H1 (cell line): ENCODE results near the gene CWC15. TPM values are rescaled to one million over a fixed set of nuclear protein-coding genes. Genes with fewer than 3 reads are reported as not detected.

ENCODE experiments used
- CBX5 ChIP-seq: fragments of 300-800, 300-1000 bp; sonication (generic); IDR thresholded peaks from 2 replicates; pipeline ENCODE4 v1.7.1; 2016; ENCODE audit warnings: antibody characterized with exemption, low read length, low read depth
- CHD1 ChIP-seq: IDR thresholded peaks from 2 replicates; pipeline ENCODE4 v1.6.1; 2012; ENCODE audit warnings: low read depth, low read length, improper control_type of control experiment
- CHD7 ChIP-seq: fragments of 300-600 bp; sonication (generic); IDR thresholded peaks from 2 replicates; pipeline ENCODE4 v1.7.1; 2012; ENCODE audit warnings: low read length, moderate library complexity, mild to moderate bottlenecking, inconsistent platforms; ENCODE audit not compliant: insufficient replicate concordance
- NANOG ChIP-seq: IDR thresholded peaks from 2 replicates; pipeline ENCODE4 v1.6.1; 2011; ENCODE audit warnings: low read length, low read depth, mild to moderate bottlenecking, inconsistent platforms; ENCODE audit not compliant: insufficient read depth, poor library complexity, severe bottlenecking
- RFX5 ChIP-seq: IDR thresholded peaks from 2 replicates; pipeline ENCODE4 v1.6.1; 2011; ENCODE audit warnings: low read depth, low read length, improper control_type of control experiment, borderline replicate concordance
- RXRA ChIP-seq: IDR thresholded peaks from 2 replicates; pipeline ENCODE4 v1.6.1; 2011; ENCODE audit warnings: low read depth, mild to moderate bottlenecking, low read length, moderate library complexity; ENCODE audit not compliant: insufficient read depth
- SIN3A ChIP-seq, 2 experiments: IDR thresholded peaks in 1 of 2; conservative IDR thresholded peaks in 1 of 2; 2 replicates each; pipeline ENCODE4 v1.6.1; 2011 to 2012; ENCODE audit warnings: low read length in 2 of 2, improper control_type of control experiment in 1 of 2, low read depth in 1 of 2, mild to moderate bottlenecking in 1 of 2
- SRF ChIP-seq: IDR thresholded peaks from 2 replicates; pipeline ENCODE4 v1.6.1; 2011; ENCODE audit warnings: mild to moderate bottlenecking, low read depth, low read length, moderate library complexity
- TCF12 ChIP-seq: IDR thresholded peaks from 2 replicates; pipeline ENCODE4 v1.6.1; 2011; ENCODE audit warnings: low read depth, mild to moderate bottlenecking, low read length
- TEAD4 ChIP-seq: IDR thresholded peaks from 2 replicates; pipeline ENCODE4 v1.6.1; 2012; ENCODE audit warnings: low read depth, low read length, inconsistent platforms, mixed read lengths
- polyA plus RNA-seq, 7 experiments: library from polyadenylated mRNA; depleted of rRNA in 3 of 7; stranded (reverse) in 5 of 7; unstranded in 2 of 7; fragments of >200 nt in 5 of 7; fragments of 200-250 nt in 2 of 7; gene quantifications; 1 replicate in 5 of 7; 2 replicates in 1 of 7; 4 replicates in 1 of 7; pipeline versions ENCODE4 v1.2.1 to v1.2.3, GENCODE V29; 2011 to 2013; ENCODE audit warnings: missing spikeins in 2 of 7, mixed read lengths in 2 of 7
- total RNA-seq: library from RNA; stranded (reverse); fragmentation: NEBNext Ultra II Directional; extraction: Animal tissue kit (Norgen Biotek cat#: 25700); gene quantifications from 2 replicates; pipeline ENCODE4 v1.2.1, GENCODE V29; 2021

Gene CWC15
- total and polyA plus RNA-seq, 2 of the 8 experiments (the other 6 are each of a cell fraction or from before 2014, with no cell fraction given), result 15.7 to 59.4 TPM

GRCh38 chr11:94998285-94998684, 24.9 kb upstream of the CWC15 start (continued):
- TF ChIP-seq CHD7, result no peak
- TF ChIP-seq TCF12, result no peak
- TF ChIP-seq RXRA, result no peak
- TF ChIP-seq SRF, result no peak
- TF ChIP-seq SIN3A (conservative IDR thresholded peaks at IDR 0.05 in 1 of 2, IDR thresholded peaks at IDR 0.05 in 1 of 2; ENCODE audit: low read depth in 1 of 2, low read length in 2 of 2), result no peak
- TF ChIP-seq RFX5, result no peak
- TF ChIP-seq CHD1, result no peak
- no peak for TF ChIP-seq CBX5
- TF ChIP-seq NANOG, result no peak
- no peak for TF ChIP-seq TEAD4
